Measurements from ENCODE around the gene DELE1. TPM values are rescaled to one million over a fixed set of nuclear protein-coding genes. Genes with fewer than 3 reads are reported as not detected.
"Not testable (repeated sequence)": the region's sequence is repeated elsewhere in the genome, so short reads cannot be mapped to it uniquely, and the experiment has no call there.

The DELE1 gene
- total RNA-seq, 2 experiments from 2014 or later = 50.1 to 57.4 TPM

GRCh38 chr5:141883892-141884318 lies 39.8 kb upstream of the DELE1 start:
- Mint-ChIP-seq H3K27me3 (peaks cover 60% of the 10 kb centered on the region), H3K9me3 (no peaks in the 10 kb centered on the region), H3K27ac (no peak overlapping the region), H3K4me3 (no peak overlapping the region), H3K36me3 (ENCODE audit: low read depth) (no peaks in the 10 kb centered on the region), H3K4me1 (ENCODE audit: low read depth) (peaks cover 9% of the 10 kb centered on the region)
- ChIA-PET CTCF (interaction anchor here (0.8 to 10.5 kb wide), 4 partner anchors 31 to 191 kb away, joined by 3 to 205 read pairs (median 69); no protein-coding TSS in a partner anchor), POLR2A (no interaction called here)
- no peak for ATAC-seq
- intact Hi-C loops (cut with micrococcal nuclease) = loop anchor here (5.0 kb wide), 1 partner anchor 78 kb away; no protein-coding TSS in a partner anchor
- no peak for TF ChIP-seq CTCF (IDR thresholded peaks at IDR 0.05)
- no peak for DNase-seq

- intact Hi-C loops (cut with micrococcal nuclease) = no loop called here
Observed at GRCh38 chr5:141889282-141889871, 34.3 kb upstream of the DELE1 start.

GRCh38 chr5:141890429-141890828 lies 33.2 kb upstream of the DELE1 start:
- ATAC-seq; H3K4me1 Mint-ChIP-seq (ENCODE audit: low read depth); intact Hi-C loops (cut with micrococcal nuclease); H3K4me3 Mint-ChIP-seq; DNase-seq; POLR2A ChIA-PET; H3K27ac Mint-ChIP-seq; H3K9me3 Mint-ChIP-seq; H3K36me3 Mint-ChIP-seq (ENCODE audit: low read depth): not testable (repeated sequence)
- CTCF ChIA-PET = interaction anchor here (0.9 to 4.2 kb wide), 10 partner anchors 11 to 221 kb away, joined by 3 to 35 read pairs (median 4); partner anchors contain the start of genes PCDH1, PCDH12 and RNF14
- peaks cover 19% of the 10 kb centered on the region for H3K27me3 Mint-ChIP-seq

More at GRCh38 chr5:141889282-141889871, 34.3 kb upstream of the DELE1 start:
- DNase-seq (peak; percentile 16), ATAC-seq (no peak)
- Mint-ChIP-seq H3K4me3 (no peak overlapping the region), H3K27me3 (peaks cover 29% of the 10 kb centered on the region), H3K36me3 (ENCODE audit: low read depth) (no peaks in the 10 kb centered on the region), H3K9me3 (no peaks in the 10 kb centered on the region), H3K4me1 (ENCODE audit: low read depth) (no peaks in the 10 kb centered on the region), H3K27ac (no peak overlapping the region)
- POLR2A ChIA-PET = no interaction called here
- CTCF ChIA-PET = interaction anchor here (1.2 to 4.2 kb wide), 7 partner anchors 10 to 196 kb away, joined by 3 to 35 read pairs (median 4); partner anchors contain the start of gene PCDH1
- TF ChIP-seq CTCF (IDR thresholded peaks at IDR 0.05) = peak; percentile 32

- ChIA-PET POLR2A (no interaction called here), CTCF (interaction anchor here (0.8 to 1.4 kb wide), 3 partner anchors 18 to 77 kb away, joined by 3 read pairs; no protein-coding TSS in a partner anchor)
- H3K9me3 Mint-ChIP-seq = no peaks in the 10 kb centered on the region
- H3K4me1 Mint-ChIP-seq (ENCODE audit: low read depth) = no peaks in the 10 kb centered on the region
- no peaks in the 10 kb centered on the region for H3K36me3 Mint-ChIP-seq (ENCODE audit: low read depth)
- intact Hi-C loops (cut with micrococcal nuclease) = no loop called here
- DNase-seq = no peak
- no peak overlapping the region for H3K4me3 Mint-ChIP-seq
- no peak for TF ChIP-seq CTCF (IDR thresholded peaks at IDR 0.05)
- no peak overlapping the region for H3K27ac Mint-ChIP-seq
- ATAC-seq = no peak
- peaks cover 5% of the 10 kb centered on the region for H3K27me3 Mint-ChIP-seq
Observed at GRCh38 chr5:141897425-141897824, 26.2 kb upstream of the DELE1 start.

GRCh38 chr5:141898448-141899049 lies 25.1 kb upstream of the DELE1 start:
- Mint-ChIP-seq H3K4me3 (no peak overlapping the region), H3K4me1 (ENCODE audit: low read depth) (no peaks in the 10 kb centered on the region), H3K27me3 (peaks cover 6% of the 10 kb centered on the region), H3K27ac (no peak overlapping the region), H3K36me3 (ENCODE audit: low read depth) (no peaks in the 10 kb centered on the region), H3K9me3 (no peaks in the 10 kb centered on the region)
- CTCF ChIA-PET = interaction anchor here (2.2 kb wide), 1 partner anchor 62 kb away, joined by 12 read pairs; no protein-coding TSS in a partner anchor
- intact Hi-C loops (cut with micrococcal nuclease) = no loop called here
- TF ChIP-seq CTCF (IDR thresholded peaks at IDR 0.05) = no peak
- POLR2A ChIA-PET = no interaction called here
- no peak for DNase-seq
- ATAC-seq = no peak
